Lower leg skin (tissue), 4 donors: ENCODE measurements around the gene SNX12. TPM values are rescaled to one million over a fixed set of nuclear protein-coding genes. Genes with fewer than 3 reads are reported as not detected.
"Not testable (repeated sequence)": the region's sequence is repeated elsewhere in the genome, so short reads cannot be mapped to it uniquely, and the experiment has no call there.

ENCODE experiments used
- DNase-seq, 2 donors: peaks; one replicate each; pipeline ENCODE4 v3.0.0-alpha.2; 2019; ENCODE audit warnings: low spot score in 2 of 2
- H3K4me3 ChIP-seq: fragments of 200-600 bp; sonication (generic); 2 replicates; pipeline ENCODE4 v1.5.1; 2017; ENCODE audit warnings: mild to moderate bottlenecking, low read depth; ENCODE audit not compliant: poor library complexity, severe bottlenecking
- POLR2A ChIP-seq, 2 donors: fragments of 450-650 bp; IDR thresholded peaks; one replicate each; pipeline ENCODE4 v1.6.1; 2016 to 2017; ENCODE audit warnings: antibody characterized with exemption in 2 of 2, mild to moderate bottlenecking in 1 of 2, moderate library complexity in 1 of 2
- WGBS, 2 donors: methylation state at CpG; one replicate each; pipeline ENCODE4 v1.1.5; 2018; 5-methylcytosine and 5-hydroxymethylcytosine counted together
- intact Hi-C: fragments of 100-400 bp; cut with DNase I; formaldehyde crosslinking; loops from one replicate; pipeline ENCODE4 v1.15.0; 2023; ENCODE audit warnings: low total_unique reads
- total RNA-seq, 4 donors: library from RNA; depleted of rRNA; stranded (reverse); fragments of >200 nt; gene quantifications; one replicate each; pipeline ENCODE4 v1.1.0, GENCODE V29; 2016
- TF ChIP-seq, protein P1 (sequence below), 3 donors: fragments of 450-650 bp; IDR thresholded peaks; one replicate each; pipeline ENCODE4 v1.5.1; 2016; ENCODE audit warnings: antibody characterized with exemption in 3 of 3, mild to moderate bottlenecking in 3 of 3, moderate library complexity in 2 of 3

Gene SNX12
- total RNA-seq, 4 donors from 2014 or later, result 55.0 to 102 (median 70.4) TPM

GRCh38 chrX:71067089-71067488 is 1.0 kb downstream of the SNX12 start:
- DNase-seq, result no peak
- peak overlapping the region; percentile 56 for H3K4me3 ChIP-seq
- intact Hi-C loops, result no loop called here
- TF ChIP-seq, protein P1, sequence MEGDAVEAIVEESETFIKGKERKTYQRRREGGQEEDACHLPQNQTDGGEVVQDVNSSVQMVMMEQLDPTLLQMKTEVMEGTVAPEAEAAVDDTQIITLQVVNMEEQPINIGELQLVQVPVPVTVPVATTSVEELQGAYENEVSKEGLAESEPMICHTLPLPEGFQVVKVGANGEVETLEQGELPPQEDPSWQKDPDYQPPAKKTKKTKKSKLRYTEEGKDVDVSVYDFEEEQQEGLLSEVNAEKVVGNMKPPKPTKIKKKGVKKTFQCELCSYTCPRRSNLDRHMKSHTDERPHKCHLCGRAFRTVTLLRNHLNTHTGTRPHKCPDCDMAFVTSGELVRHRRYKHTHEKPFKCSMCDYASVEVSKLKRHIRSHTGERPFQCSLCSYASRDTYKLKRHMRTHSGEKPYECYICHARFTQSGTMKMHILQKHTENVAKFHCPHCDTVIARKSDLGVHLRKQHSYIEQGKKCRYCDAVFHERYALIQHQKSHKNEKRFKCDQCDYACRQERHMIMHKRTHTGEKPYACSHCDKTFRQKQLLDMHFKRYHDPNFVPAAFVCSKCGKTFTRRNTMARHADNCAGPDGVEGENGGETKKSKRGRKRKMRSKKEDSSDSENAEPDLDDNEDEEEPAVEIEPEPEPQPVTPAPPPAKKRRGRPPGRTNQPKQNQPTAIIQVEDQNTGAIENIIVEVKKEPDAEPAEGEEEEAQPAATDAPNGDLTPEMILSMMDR (IDR thresholded peaks at IDR 0.05), result no peak
- TF ChIP-seq POLR2A (IDR thresholded peaks at IDR 0.05), result no peak
- 6 to 44% methylated on average over 2 of the region's 2 CpGs for WGBS, 2 donors

GRCh38 chrX:71060127-71060526 is 8.0 kb downstream of the SNX12 start:
- TF ChIP-seq POLR2A (IDR thresholded peaks at IDR 0.05), result no peak
- TF ChIP-seq, protein P1 (IDR thresholded peaks at IDR 0.05), result no peak
- DNase-seq, result no peak
- no peak overlapping the region for H3K4me3 ChIP-seq
- intact Hi-C loops, result no loop called here

DNA sequence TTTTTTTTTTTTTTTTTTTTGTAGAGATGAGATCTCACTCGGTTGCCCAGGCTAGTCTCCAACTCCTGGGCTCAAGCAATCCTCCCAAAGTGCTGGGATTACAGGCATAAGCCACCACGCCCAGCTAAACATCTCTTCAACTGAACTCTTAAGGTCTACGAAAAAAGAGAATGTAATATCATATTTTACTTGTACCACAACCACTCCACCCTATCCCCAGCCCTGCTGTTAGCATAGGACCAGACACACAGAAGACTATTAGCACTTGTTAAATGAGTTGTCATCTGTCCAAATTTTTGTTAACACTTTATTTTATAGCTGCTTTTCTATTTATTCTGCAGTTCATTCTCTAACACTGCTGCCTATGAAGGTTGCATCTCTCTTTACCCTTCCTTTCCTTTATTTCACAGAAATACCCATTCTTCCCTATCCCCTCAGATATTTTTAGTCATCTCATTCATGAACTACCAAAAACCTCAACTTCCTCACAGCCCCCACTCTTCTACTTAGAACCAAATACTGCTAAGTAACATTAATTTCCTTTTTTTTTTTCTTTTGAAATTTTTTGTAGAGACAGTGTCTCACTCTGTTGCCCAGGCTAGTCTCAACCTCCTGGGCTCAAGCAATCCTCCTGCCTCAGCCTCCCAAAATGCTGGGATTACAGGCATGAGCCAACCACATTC is 10.1 kb downstream of the SNX12 start:
- no peak for DNase-seq
- no peak overlapping the region for H3K4me3 ChIP-seq
- intact Hi-C loops, result no loop called here
- TF ChIP-seq POLR2A (IDR thresholded peaks at IDR 0.05), result no peak
- TF ChIP-seq, protein P1 (IDR thresholded peaks at IDR 0.05), result no peak
- WGBS, 2 donors, result 58 to 62% methylated on average over 3 of the region's 3 CpGs

DNA sequence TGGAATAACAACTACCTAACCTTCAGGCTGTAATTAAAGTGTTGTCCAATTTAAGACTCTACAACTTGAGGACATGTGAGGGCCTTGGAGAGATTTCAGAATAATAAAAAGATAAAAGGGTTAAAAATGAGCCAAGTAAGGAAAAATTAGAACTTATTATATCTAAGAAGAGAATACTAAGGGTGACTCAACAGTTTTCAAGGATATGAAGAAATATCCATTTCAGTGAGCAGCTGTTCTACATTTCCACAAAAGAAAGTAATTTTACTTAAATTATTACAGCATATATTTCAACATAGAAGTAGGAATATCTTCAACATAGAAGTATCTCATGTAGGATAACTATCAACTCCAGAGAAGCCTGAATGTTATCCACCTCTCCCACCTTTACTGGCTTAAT is 11.3 kb downstream of the SNX12 start:
- TF ChIP-seq, protein P1 (IDR thresholded peaks at IDR 0.05), result no peak
- no peak overlapping the region for H3K4me3 ChIP-seq
- no peak for DNase-seq
- intact Hi-C loops, result no loop called here

DNA sequence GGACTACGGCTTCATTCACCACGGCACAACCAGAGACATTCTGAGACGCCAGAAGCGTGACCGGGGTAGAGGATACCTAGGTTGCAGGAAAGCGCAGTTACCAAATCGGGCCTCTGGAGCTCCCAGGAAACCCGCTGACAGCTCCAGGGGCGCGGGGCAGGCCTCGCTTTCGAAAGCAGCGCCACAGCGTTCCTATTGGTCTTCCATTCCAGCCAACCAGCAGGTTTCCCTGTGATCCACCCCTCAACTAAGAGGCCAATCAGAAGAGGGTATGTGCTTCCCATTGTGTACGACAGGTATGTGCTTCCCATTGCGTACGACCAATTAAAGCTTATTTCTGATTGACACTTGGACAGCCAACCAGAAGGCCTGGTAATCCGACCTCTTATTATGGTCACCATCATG is 14.9 kb downstream of the SNX12 start:
- TF ChIP-seq POLR2A (IDR thresholded peaks at IDR 0.05), result no peak
- TF ChIP-seq, protein P1 (IDR thresholded peaks at IDR 0.05), result no peak
- WGBS, 2 donors, result 71 to 77% methylated on average over 6 to 18 of the region's 18 CpGs
- DNase-seq, result no peak
- intact Hi-C loops, result no loop called here
- no peak overlapping the region for H3K4me3 ChIP-seq

GRCh38 chrX:71052721-71053120 is 15.4 kb downstream of the SNX12 start:
- no peak for TF ChIP-seq POLR2A (IDR thresholded peaks at IDR 0.05)
- TF ChIP-seq, protein P1 (IDR thresholded peaks at IDR 0.05), result no peak
- intact Hi-C loops, result no loop called here
- no peak overlapping the region for H3K4me3 ChIP-seq
- no peak for DNase-seq
- WGBS, 2 donors, result 62 to 95% methylated on average over 2 to 7 of the region's 7 CpGs

DNA sequence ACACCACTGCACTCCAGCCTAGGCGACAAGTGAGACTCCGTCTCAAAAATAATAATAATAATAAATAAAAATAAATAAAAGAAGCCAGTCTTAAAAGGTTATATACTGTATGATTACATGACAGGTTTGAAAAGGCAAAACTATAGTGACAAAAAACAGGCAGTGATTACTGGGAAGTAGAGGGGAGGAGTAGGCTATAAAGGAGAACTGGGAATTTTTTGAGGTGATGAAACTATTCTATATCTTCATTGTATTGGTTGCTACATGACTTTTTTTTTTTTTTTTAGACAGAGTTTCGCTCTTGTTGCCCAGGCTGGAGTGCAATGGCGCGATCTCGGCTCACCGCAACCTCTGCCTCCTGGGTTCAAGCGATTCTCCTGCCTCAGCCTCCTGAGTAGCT is 20.2 kb downstream of the SNX12 start:
- 86 to 93% methylated on average over 8 of the region's 8 CpGs for WGBS, 2 donors
- intact Hi-C loops, result not testable (repeated sequence)

More for the DNA sequence above, 20.2 kb downstream of the SNX12 start:
- not testable (repeated sequence) for H3K4me3 ChIP-seq, DNase-seq
